Prostate gland (tissue), 2 donors: ENCODE results near the gene ARHGEF39. TPM values are rescaled to one million over a fixed set of nuclear protein-coding genes. Genes with fewer than 3 reads are reported as not detected.

Experiments used
- DNase-seq: peaks from one replicate; pipeline ENCODE4 v3.0.0-alpha.2; 2019; ENCODE audit warnings: low spot score
- H3K27ac ChIP-seq, 2 donors: fragments of 200-600 bp; sonication (generic); 2 replicates each; pipeline ENCODE4 v1.5.1; 2017 to 2019
- H3K27me3 ChIP-seq: fragments of 200-600 bp; sonication (generic); replicated peaks from 2 replicates; pipeline ENCODE4 v1.5.1; 2019; ENCODE audit not compliant: insufficient read depth
- H3K36me3 ChIP-seq, 2 donors: fragments of 200-600 bp; sonication (generic); 1 replicate in 1 of 2; 2 replicates in 1 of 2; pipeline versions ENCODE4 v1.5.1 to v1.8.1; 2017 to 2019
- H3K4me1 ChIP-seq: fragments of 200-600 bp; sonication (generic); replicated peaks from 2 replicates; pipeline ENCODE4 v1.5.1; 2019
- H3K4me3 ChIP-seq, 2 donors: fragments of 200-600 bp; sonication (generic); 2 replicates each; pipeline ENCODE4 v1.5.1; 2017 to 2019
- H3K9me3 ChIP-seq: fragments of 200-600 bp; sonication (generic); 2 replicates; pipeline ENCODE4 v1.5.1; 2017
- POLR2A ChIP-seq: fragments of 450-650 bp; IDR thresholded peaks from one replicate; pipeline ENCODE4 v1.6.1; 2016; ENCODE audit warnings: antibody characterized with exemption, mild to moderate bottlenecking
- POLR2AphosphoS5 ChIP-seq: sonication (generic); formaldehyde crosslinking; IDR thresholded peaks from one replicate; pipeline ENCODE4 v1.6.1; 2017; ENCODE audit warnings: antibody characterized with exemption
- WGBS: methylation state at CpG from one replicate; pipeline ENCODE4 v1.1.5; 2018; 5-methylcytosine and 5-hydroxymethylcytosine counted together
- intact Hi-C: fragments of 100-400 bp; cut with DNase I; formaldehyde crosslinking; loops from one replicate; pipeline ENCODE4 v1.14.2; 2022
- total RNA-seq, 2 donors: library from RNA; depleted of rRNA; stranded (reverse); fragments of >200 nt; gene quantifications; one replicate each; pipeline ENCODE4 v1.1.0, GENCODE V29; 2016
- TF ChIP-seq, protein P1 (sequence below), 4 experiments: fragments of 200-600 bp in 2 of 4; fragments of 450-650 bp in 2 of 4; sonication (generic) in 2 of 4; IDR thresholded peaks; 1 replicate in 3 of 4; 2 replicates in 1 of 4; pipeline ENCODE4 v1.5.1; 2016 to 2019; ENCODE audit warnings: antibody characterized with exemption in 4 of 4, mild to moderate bottlenecking in 2 of 4, moderate library complexity in 2 of 4

The ARHGEF39 gene
- total RNA-seq, 2 donors from 2014 or later: 1.1 to 1.8 TPM

- WGBS: 74% methylated on average over 10 of the region's 10 CpGs
- Histone ChIP-seq H3K4me1 (no peaks in the 10 kb centered on the region), H3K27me3 (no peaks in the 10 kb centered on the region), H3K36me3 (no peaks in the 10 kb centered on the region), H3K4me3 (no peak overlapping the region), H3K27ac (no peak overlapping the region), H3K9me3 (no peaks in the 10 kb centered on the region)
- no peak for DNase-seq
- TF ChIP-seq, protein P1, sequence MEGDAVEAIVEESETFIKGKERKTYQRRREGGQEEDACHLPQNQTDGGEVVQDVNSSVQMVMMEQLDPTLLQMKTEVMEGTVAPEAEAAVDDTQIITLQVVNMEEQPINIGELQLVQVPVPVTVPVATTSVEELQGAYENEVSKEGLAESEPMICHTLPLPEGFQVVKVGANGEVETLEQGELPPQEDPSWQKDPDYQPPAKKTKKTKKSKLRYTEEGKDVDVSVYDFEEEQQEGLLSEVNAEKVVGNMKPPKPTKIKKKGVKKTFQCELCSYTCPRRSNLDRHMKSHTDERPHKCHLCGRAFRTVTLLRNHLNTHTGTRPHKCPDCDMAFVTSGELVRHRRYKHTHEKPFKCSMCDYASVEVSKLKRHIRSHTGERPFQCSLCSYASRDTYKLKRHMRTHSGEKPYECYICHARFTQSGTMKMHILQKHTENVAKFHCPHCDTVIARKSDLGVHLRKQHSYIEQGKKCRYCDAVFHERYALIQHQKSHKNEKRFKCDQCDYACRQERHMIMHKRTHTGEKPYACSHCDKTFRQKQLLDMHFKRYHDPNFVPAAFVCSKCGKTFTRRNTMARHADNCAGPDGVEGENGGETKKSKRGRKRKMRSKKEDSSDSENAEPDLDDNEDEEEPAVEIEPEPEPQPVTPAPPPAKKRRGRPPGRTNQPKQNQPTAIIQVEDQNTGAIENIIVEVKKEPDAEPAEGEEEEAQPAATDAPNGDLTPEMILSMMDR (IDR thresholded peaks at IDR 0.05): no peak
- TF ChIP-seq POLR2AphosphoS5: no peak
- no peak for TF ChIP-seq POLR2A
- intact Hi-C loops: no loop called here
These were observed 17.7 kb upstream of the ARHGEF39 start for GRCh38 chr9:35682520-35683315.

GRCh38 chr9:35682051-35682450 lies 17.1 kb upstream of the ARHGEF39 start:
- TF ChIP-seq POLR2A (no peak), POLR2AphosphoS5 (peak; percentile 8)
- Histone ChIP-seq H3K9me3 (no peaks in the 10 kb centered on the region), H3K4me3 (no peak overlapping the region), H3K4me1 (no peaks in the 10 kb centered on the region), H3K27ac (no peak overlapping the region), H3K36me3 (no peaks in the 10 kb centered on the region), H3K27me3 (no peaks in the 10 kb centered on the region)
- DNase-seq: no peak
- 48% methylated on average over 6 of the region's 6 CpGs for WGBS
- intact Hi-C loops: no loop called here

GRCh38 chr9:35681341-35682002 lies 16.5 kb upstream of the ARHGEF39 start:
- Histone ChIP-seq H3K4me3 (no peak overlapping the region), H3K36me3 (no peaks in the 10 kb centered on the region), H3K9me3 (no peaks in the 10 kb centered on the region), H3K27ac (no peak overlapping the region), H3K4me1 (no peaks in the 10 kb centered on the region), H3K27me3 (no peaks in the 10 kb centered on the region)
- WGBS: 49% methylated on average over 3 of the region's 3 CpGs
- no peak for TF ChIP-seq POLR2A
- no peak for TF ChIP-seq POLR2AphosphoS5
- TF ChIP-seq, protein P1 (IDR thresholded peaks at IDR 0.05): no peak
- DNase-seq: no peak
- intact Hi-C loops: no loop called here

- H3K36me3 ChIP-seq: no peaks in the 10 kb centered on the region
- TF ChIP-seq POLR2AphosphoS5: no peak
- TF ChIP-seq, protein P1 (IDR thresholded peaks at IDR 0.05): no peak
- TF ChIP-seq POLR2A: no peak
- intact Hi-C loops: no loop called here
- no peak overlapping the region for H3K27ac ChIP-seq
- H3K27me3 ChIP-seq: no peaks in the 10 kb centered on the region
- DNase-seq: no peak
- no peak overlapping the region for H3K4me3 ChIP-seq
- H3K4me1 ChIP-seq: no peaks in the 10 kb centered on the region
- no peaks in the 10 kb centered on the region for H3K9me3 ChIP-seq
- 54% methylated on average over 15 of the region's 15 CpGs for WGBS
These were observed 15.5 kb upstream of the ARHGEF39 start for GRCh38 chr9:35680331-35681105.

GRCh38 chr9:35679766-35680330 lies 14.9 kb upstream of the ARHGEF39 start:
- Histone ChIP-seq H3K4me3 (no peak overlapping the region), H3K27ac (no peak overlapping the region), H3K4me1 (no peaks in the 10 kb centered on the region), H3K36me3 (no peaks in the 10 kb centered on the region), H3K9me3 (no peaks in the 10 kb centered on the region), H3K27me3 (no peaks in the 10 kb centered on the region)
- TF ChIP-seq, protein P1 (IDR thresholded peaks at IDR 0.05): no peak
- TF ChIP-seq POLR2AphosphoS5: no peak
- TF ChIP-seq POLR2A: no peak
- WGBS: 75% methylated on average over 8 of the region's 8 CpGs
- no peak for DNase-seq
- intact Hi-C loops: no loop called here
